Esophagus muscularis mucosa (tissue), 4 donors: ENCODE results near the gene ADAMTS10. TPM values are rescaled to one million over a fixed set of nuclear protein-coding genes. Genes with fewer than 3 reads are reported as not detected.
"Not testable (repeated sequence)": the region's sequence is repeated elsewhere in the genome, so short reads cannot be mapped to it uniquely, and the experiment has no call there.

Source experiments
- DNase-seq: peaks from one replicate; pipeline ENCODE4 v3.0.0-alpha.2; 2017; ENCODE audit errors: extremely low spot score
- H3K27ac ChIP-seq, 4 donors: fragments of 200-600 bp; sonication (generic); replicated peaks in 1 of 4; 1 replicate in 3 of 4; 2 replicates in 1 of 4; pipeline ENCODE4 v1.5.1; 2016 to 2019; ENCODE audit warnings: mild to moderate bottlenecking in 1 of 4
- H3K27me3 ChIP-seq, 4 donors: fragments of 200-600 bp; sonication (generic); one replicate each; pipeline versions ENCODE4 v1.5.1 to v1.6.0; 2016 to 2019
- H3K36me3 ChIP-seq, 4 donors: fragments of 200-600 bp; sonication (generic); one replicate each; pipeline ENCODE4 v1.5.1; 2016 to 2019
- H3K4me1 ChIP-seq, 4 donors: fragments of 200-600 bp; sonication (generic); one replicate each; pipeline ENCODE4 v1.5.1; 2016 to 2019
- H3K4me3 ChIP-seq, 4 donors: fragments of 200-600 bp; sonication (generic); 1 replicate in 2 of 4; 2 replicates in 2 of 4; pipeline ENCODE4 v1.5.1; 2016 to 2019; ENCODE audit warnings: mild to moderate bottlenecking in 4 of 4, moderate library complexity in 1 of 4
- H3K9me3 ChIP-seq, 4 donors: fragments of 200-600 bp; sonication (generic); 1 replicate in 3 of 4; 2 replicates in 1 of 4; pipeline ENCODE4 v1.5.1; 2016 to 2019
- CTCF ChIP-seq, 3 experiments: fragments of 200-600 bp in 2 of 3; fragments of 450-650 bp in 1 of 3; sonication (generic) in 2 of 3; IDR thresholded peaks; one replicate each; pipeline ENCODE4 v1.5.1; 2017 to 2019; ENCODE audit warnings: antibody characterized with exemption in 3 of 3, mild to moderate bottlenecking in 2 of 3, moderate library complexity in 1 of 3
- EP300 ChIP-seq: sonication (generic); formaldehyde crosslinking; IDR thresholded peaks from one replicate; pipeline ENCODE4 v1.6.1; 2017; ENCODE audit warnings: antibody characterized with exemption
- POLR2A ChIP-seq: fragments of 450-650 bp; IDR thresholded peaks from one replicate; pipeline ENCODE4 v1.6.1; 2017; ENCODE audit warnings: antibody characterized with exemption, moderate library complexity, mild to moderate bottlenecking, low read depth
- POLR2AphosphoS5 ChIP-seq, 2 donors: sonication (generic); formaldehyde crosslinking; IDR thresholded peaks; one replicate each; pipeline ENCODE4 v1.6.1; 2017; ENCODE audit warnings: antibody characterized with exemption in 2 of 2
- WGBS: methylation state at CpG from one replicate; pipeline ENCODE4 v1.1.5; 2018; 5-methylcytosine and 5-hydroxymethylcytosine counted together
- intact Hi-C: fragments of 100-400 bp; cut with DNase I; formaldehyde crosslinking; loops from one replicate; pipeline ENCODE4 v1.15.1; 2023
- total RNA-seq, 4 donors: library from RNA; depleted of rRNA; stranded (reverse); fragments of >200 nt; gene quantifications; one replicate each; pipeline versions ENCODE4 v1.1.0 to v1.2.1, GENCODE V29; 2016

Gene ADAMTS10
- total RNA-seq, 4 donors from 2014 or later: 13.1 to 25.7 (median 20.3) TPM

- WGBS: 47% methylated on average over 21 of the region's 21 CpGs
- intact Hi-C loops: no loop called here
- no peak overlapping the region for H3K27ac ChIP-seq
- TF ChIP-seq POLR2AphosphoS5 (IDR thresholded peaks at IDR 0.05) (no peak), POLR2A (no peak), CTCF (IDR thresholded peaks at IDR 0.05) (no peak), EP300 (no peak)
- no peak for DNase-seq
- no peak overlapping the region for H3K4me3 ChIP-seq
- peaks cover 0 to 4% (median 0%) of the 10 kb centered on the region in 4 donors for H3K27me3 ChIP-seq
- H3K9me3 ChIP-seq: no peaks in the 10 kb centered on the region
- H3K4me1 ChIP-seq: peaks cover 0 to 19% (median 6%) of the 10 kb centered on the region in 4 donors
- H3K36me3 ChIP-seq: no peaks in the 10 kb centered on the region
These were observed 27.6 kb upstream of the ADAMTS10 start for GRCh38 chr19:8638078-8638619.

- H3K27me3 ChIP-seq, H3K27ac ChIP-seq, H3K4me3 ChIP-seq, DNase-seq, H3K9me3 ChIP-seq, intact Hi-C loops, H3K36me3 ChIP-seq: not testable (repeated sequence)
- 85% methylated on average over 4 of the region's 4 CpGs for WGBS
- H3K4me1 ChIP-seq: peaks cover 0 to 19% (median 6%) of the 10 kb centered on the region in 4 donors
These were observed 26.6 kb upstream of the ADAMTS10 start for GRCh38 chr19:8637070-8637469.

GRCh38 chr19:8635422-8635821 lies 24.9 kb upstream of the ADAMTS10 start:
- TF ChIP-seq POLR2AphosphoS5 (IDR thresholded peaks at IDR 0.05) (no peak), POLR2A (no peak), EP300 (no peak), CTCF (IDR thresholded peaks at IDR 0.05) (no peak)
- no peak for DNase-seq
- H3K9me3 ChIP-seq: peaks cover 0 to 6% (median 2%) of the 10 kb centered on the region in 4 donors
- H3K27ac ChIP-seq: no peak overlapping the region
- H3K27me3 ChIP-seq: peaks cover 0 to under 1% (median 0%) of the 10 kb centered on the region in 4 donors
- intact Hi-C loops: no loop called here
- 81% methylated on average over 8 of the region's 8 CpGs for WGBS
- H3K4me3 ChIP-seq: no peak overlapping the region
- no peaks in the 10 kb centered on the region for H3K36me3 ChIP-seq
- H3K4me1 ChIP-seq: peaks cover 0 to 19% (median 16%) of the 10 kb centered on the region in 4 donors

- Histone ChIP-seq H3K4me1 (peaks cover 0 to 13% (median 3%) of the 10 kb centered on the region in 4 donors), H3K36me3 (no peaks in the 10 kb centered on the region), H3K4me3 (no peak overlapping the region), H3K27ac (peak overlapping the region; percentile 5 to 61 (median 33)), H3K27me3 (no peaks in the 10 kb centered on the region), H3K9me3 (peaks cover 0 to 32% (median 17%) of the 10 kb centered on the region in 4 donors)
- DNase-seq: no peak
- TF ChIP-seq POLR2AphosphoS5 (IDR thresholded peaks at IDR 0.05) (peak in 1 of 2 donors; percentile 18), POLR2A (no peak)
- 48% methylated on average over 10 of the region's 11 CpGs for WGBS
- intact Hi-C loops: no loop called here
These were observed 20.9 kb upstream of the ADAMTS10 start for GRCh38 chr19:8631425-8631819.

GRCh38 chr19:8630796-8631424 lies 20.4 kb upstream of the ADAMTS10 start:
- intact Hi-C loops: no loop called here
- H3K27ac ChIP-seq: peak overlapping the region; percentile 5 to 61 (median 33)
- H3K9me3 ChIP-seq: peaks cover 0 to 32% (median 17%) of the 10 kb centered on the region in 4 donors
- peaks cover 0 to 13% (median 3%) of the 10 kb centered on the region in 4 donors for H3K4me1 ChIP-seq
- no peak overlapping the region for H3K4me3 ChIP-seq
- H3K36me3 ChIP-seq: no peaks in the 10 kb centered on the region
- DNase-seq: no peak
- WGBS: 50% methylated on average over 6 of the region's 6 CpGs
- no peaks in the 10 kb centered on the region for H3K27me3 ChIP-seq
- TF ChIP-seq POLR2AphosphoS5 (IDR thresholded peaks at IDR 0.05) (no peak), EP300 (no peak), POLR2A (no peak), CTCF (IDR thresholded peaks at IDR 0.05) (no peak)
